ENCODE results near the gene MAP3K4.

GRCh38 chr6:160952633-160953281, 38.8 kb upstream of the MAP3K4 start:
- TF ChIP-seq MAX (CRISPR knock-in tag; IDR thresholded peaks at IDR 0.05) (no peak), ZNF512 (CRISPR knock-in tag; IDR thresholded peaks at IDR 0.05; ENCODE audit: borderline replicate concordance) (no peak), ZNF263 (CRISPR knock-in tag; IDR thresholded peaks at IDR 0.05; ENCODE audit: low read depth) (no peak), ZNF281 (CRISPR knock-in tag; IDR thresholded peaks at IDR 0.05) (no peak), CTCF (IDR thresholded peaks at IDR 0.05) (no peak)

All from WTC11 (cell line).